K562 (cell line): ENCODE results near the gene SEC63. TPM values are rescaled to one million over a fixed set of nuclear protein-coding genes. Genes with fewer than 3 reads are reported as not detected.

Source experiments
- BRF1 ChIP-seq: IDR thresholded peaks from 3 replicates; pipeline ENCODE4 v1.6.1; 2011; ENCODE audit warnings: borderline replicate concordance, mild to moderate bottlenecking; ENCODE audit not compliant: insufficient read length; ENCODE audit errors: extremely low read depth
- CEBPZ ChIP-seq: fragments of 150-350 bp; IDR thresholded peaks from 2 replicates; pipeline ENCODE4 v1.6.1; 2014; ENCODE audit warnings: low read depth, mild to moderate bottlenecking, low read length, borderline replicate concordance
- DNMT1 ChIP-seq: fragments of 450-650 bp; IDR thresholded peaks from 2 replicates; pipeline ENCODE4 v1.6.1; 2016; ENCODE audit warnings: antibody characterized with exemption, mild to moderate bottlenecking
- EHMT2 ChIP-seq: fragments of 450-650 bp; IDR thresholded peaks from 2 replicates; pipeline ENCODE4 v1.6.1; 2018; ENCODE audit warnings: antibody characterized with exemption
- ESRRA ChIP-seq: fragments of 450-650 bp; IDR thresholded peaks from 2 replicates; pipeline ENCODE4 v1.6.1; 2014; ENCODE audit warnings: low read depth, mild to moderate bottlenecking, moderate library complexity, borderline replicate concordance
- JUN ChIP-seq, 2 experiments: sonication (generic) in 1 of 2; formaldehyde crosslinking in 1 of 2; IDR thresholded peaks; 2 replicates each; pipeline versions ENCODE4 v1.6.1 to v1.8.0; 2012 to 2022; ENCODE audit warnings: borderline replicate concordance in 2 of 2, mild to moderate bottlenecking in 2 of 2, improper control_type of control experiment in 1 of 2, low read depth in 1 of 2, low read length in 1 of 2, missing genetic modification reagents in 1 of 2
- MAFK ChIP-seq: IDR thresholded peaks from 2 replicates; pipeline ENCODE4 v1.6.1; 2011; ENCODE audit warnings: low read length, improper control_type of control experiment
- NCOA6 ChIP-seq: fragments of 450-650 bp; IDR thresholded peaks from 2 replicates; pipeline ENCODE4 v1.6.1; 2017; ENCODE audit warnings: mild to moderate bottlenecking
- POU5F1 ChIP-seq: fragments of 150-350 bp; IDR thresholded peaks from 2 replicates; pipeline ENCODE4 v1.6.1; 2014; ENCODE audit warnings: borderline replicate concordance, low read length, low read depth, mild to moderate bottlenecking; ENCODE audit not compliant: partially characterized antibody
- ZBTB40 ChIP-seq, 2 experiments: fragments of 450-650 bp in 1 of 2; sonication (generic) in 1 of 2; formaldehyde crosslinking in 1 of 2; IDR thresholded peaks; 2 replicates each; pipeline versions ENCODE4 v1.7.1 to v1.9.0; 2016 to 2022; ENCODE audit warnings: inconsistent platforms in 1 of 2, mild to moderate bottlenecking in 1 of 2, missing genetic modification reagents in 1 of 2
- polyA plus RNA-seq, 8 experiments: library from polyadenylated mRNA; depleted of rRNA in 4 of 8; stranded (reverse) in 5 of 8; unstranded in 3 of 8; fragments of >200 nt; fragmentation: Nextera tagmentation in 2 of 8; fragmentation: Illumina TruSeq in 1 of 8; extraction: Ambion mirVana in 2 of 8; extraction: Trizol in 1 of 8; gene quantifications; 2 replicates each; pipeline versions ENCODE4 v1.2.1 to v1.2.3, GENCODE V29; 2011 to 2014; ENCODE audit warnings: inconsistent platforms in 1 of 8, missing spikeins in 1 of 8
- total RNA-seq, 7 experiments: library from RNA; depleted of rRNA in 6 of 7; stranded (reverse); fragments of >200 nt in 6 of 7; fragmentation: Illumina TruSeq in 2 of 7; extraction: Trizol in 2 of 7; gene quantifications; 2 replicates each; pipeline versions ENCODE4 v1.2.1 to v1.2.3, GENCODE V29; 2011 to 2021; ENCODE audit warnings: low replicate concordance in 1 of 7
- TF ChIP-seq, protein P1 (sequence below): fragments of 450-650 bp; formaldehyde crosslinking; IDR thresholded peaks from 2 replicates; pipeline ENCODE4 v1.4.0; 2022; ENCODE audit warnings: missing genetic modification characterization

Gene SEC63
- total and polyA plus RNA-seq, 9 of the 15 experiments (the other 6 are each of a cell fraction or from before 2014, with no cell fraction given) = 13.8 to 74.6 (median 28.4) TPM

DNA sequence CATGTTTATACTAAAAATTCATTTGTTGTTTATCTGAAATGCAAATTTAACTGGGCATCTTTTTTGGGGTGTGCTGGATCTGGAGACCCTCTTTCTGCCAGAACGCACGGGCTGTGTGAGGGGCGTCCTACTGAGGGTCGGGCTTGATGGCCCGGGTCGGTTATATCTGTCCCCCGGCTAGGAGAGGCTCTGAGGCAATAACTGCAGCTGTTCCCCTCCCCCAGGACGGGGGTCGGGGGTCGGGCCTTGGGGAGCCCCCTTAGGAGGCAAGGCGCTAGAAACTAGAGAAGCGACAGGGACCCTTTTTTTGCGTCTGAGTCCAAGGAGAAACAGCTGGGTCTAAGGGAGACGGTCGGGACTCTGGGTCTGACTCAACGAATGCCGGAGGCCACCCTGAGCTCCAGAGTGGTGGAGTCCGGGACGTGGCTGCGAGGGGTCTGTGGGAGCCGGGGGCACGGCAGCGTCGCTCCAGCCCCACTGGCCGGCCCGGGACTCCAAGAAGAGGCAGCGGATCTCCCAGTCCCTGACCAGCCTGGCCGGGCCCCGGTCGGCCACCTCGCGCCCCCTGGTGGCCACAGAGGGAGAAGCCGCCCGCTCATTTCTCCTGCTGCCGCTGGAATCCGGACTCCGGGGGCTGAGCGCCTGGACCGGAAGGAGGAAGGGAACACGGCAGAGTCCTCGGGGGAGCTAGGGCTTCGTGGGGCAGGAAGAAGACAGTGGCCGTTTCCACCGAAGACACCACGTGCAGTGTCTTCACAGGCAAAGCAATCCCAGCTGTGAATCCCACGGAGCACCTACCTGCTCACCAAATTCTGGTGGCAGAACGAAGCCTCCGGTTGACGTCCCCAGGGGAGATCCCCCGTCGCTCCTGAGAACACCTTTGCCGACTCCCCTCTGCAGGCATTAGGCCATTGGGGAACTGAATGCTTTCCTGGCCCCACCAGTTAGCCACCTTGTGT lies 109.9 kb downstream of the SEC63 start (continued):
- peak; percentile 81 for TF ChIP-seq ZBTB40 (IDR thresholded peaks at IDR 0.05)
- TF ChIP-seq ZBTB40 (CRISPR knock-in tag; IDR thresholded peaks at IDR 0.05) = no peak
- TF ChIP-seq CEBPZ = no peak
- no peak for TF ChIP-seq JUN (IDR thresholded peaks at IDR 0.05; ENCODE audit: borderline replicate concordance, low read depth, low read length)
- no peak for TF ChIP-seq JUN (CRISPR knock-in tag; IDR thresholded peaks at IDR 0.05; ENCODE audit: borderline replicate concordance)
- peak; percentile 47; the same call in 1 of the 2 replicates for TF ChIP-seq ESRRA
- no peak for TF ChIP-seq POU5F1
- no peak for TF ChIP-seq NCOA6
- TF ChIP-seq, protein P1, sequence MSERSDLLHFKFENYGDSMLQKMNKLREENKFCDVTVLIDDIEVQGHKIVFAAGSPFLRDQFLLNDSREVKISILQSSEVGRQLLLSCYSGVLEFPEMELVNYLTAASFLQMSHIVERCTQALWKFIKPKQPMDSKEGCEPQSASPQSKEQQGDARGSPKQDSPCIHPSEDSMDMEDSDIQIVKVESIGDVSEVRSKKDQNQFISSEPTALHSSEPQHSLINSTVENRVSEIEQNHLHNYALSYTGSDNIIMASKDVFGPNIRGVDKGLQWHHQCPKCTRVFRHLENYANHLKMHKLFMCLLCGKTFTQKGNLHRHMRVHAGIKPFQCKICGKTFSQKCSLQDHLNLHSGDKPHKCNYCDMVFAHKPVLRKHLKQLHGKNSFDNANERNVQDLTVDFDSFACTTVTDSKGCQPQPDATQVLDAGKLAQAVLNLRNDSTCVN (CRISPR knock-in tag) = 0 out of 2 replicates have a peak, but pooled peaks have one; percentile 28
- TF ChIP-seq BRF1 = no peak
- TF ChIP-seq MAFK = no peak
- TF ChIP-seq EHMT2 = no peak
- TF ChIP-seq DNMT1 = no peak
